SH-SY5Y (cell line): ENCODE results near the gene IFNG.

Experiments used
- GATA2 ChIP-seq: IDR thresholded peaks from 2 replicates; pipeline ENCODE4 v1.6.1; 2011; ENCODE audit warnings: mild to moderate bottlenecking, low read depth, low read length
- GATA3 ChIP-seq: IDR thresholded peaks from 2 replicates; pipeline ENCODE4 v1.6.1; 2011; ENCODE audit warnings: low read depth, mild to moderate bottlenecking, low read length, moderate library complexity

DNA sequence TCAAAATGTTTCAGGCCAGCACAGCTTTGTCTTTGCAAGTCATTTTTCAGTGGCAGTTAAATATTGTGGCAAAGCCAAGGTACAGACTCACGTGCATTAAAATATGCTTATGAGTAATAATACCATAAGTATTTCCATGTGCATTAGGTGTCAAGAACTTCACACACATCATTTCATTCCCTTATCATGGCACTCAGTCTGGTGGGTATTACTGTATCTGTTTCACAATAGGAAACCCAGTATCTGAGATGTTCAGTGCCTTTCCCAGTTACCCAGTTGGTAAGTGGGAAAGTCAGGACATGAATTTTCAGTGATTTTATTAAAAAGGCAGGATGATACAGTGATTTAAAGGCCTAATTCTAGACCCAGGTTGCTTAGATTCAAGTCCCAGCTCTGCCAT, 52.9 kb downstream of the IFNG start:
- no peak for TF ChIP-seq GATA2
- TF ChIP-seq GATA3, result no peak
